ENCODE data around the gene MED9.

The MED9 gene

DNA sequence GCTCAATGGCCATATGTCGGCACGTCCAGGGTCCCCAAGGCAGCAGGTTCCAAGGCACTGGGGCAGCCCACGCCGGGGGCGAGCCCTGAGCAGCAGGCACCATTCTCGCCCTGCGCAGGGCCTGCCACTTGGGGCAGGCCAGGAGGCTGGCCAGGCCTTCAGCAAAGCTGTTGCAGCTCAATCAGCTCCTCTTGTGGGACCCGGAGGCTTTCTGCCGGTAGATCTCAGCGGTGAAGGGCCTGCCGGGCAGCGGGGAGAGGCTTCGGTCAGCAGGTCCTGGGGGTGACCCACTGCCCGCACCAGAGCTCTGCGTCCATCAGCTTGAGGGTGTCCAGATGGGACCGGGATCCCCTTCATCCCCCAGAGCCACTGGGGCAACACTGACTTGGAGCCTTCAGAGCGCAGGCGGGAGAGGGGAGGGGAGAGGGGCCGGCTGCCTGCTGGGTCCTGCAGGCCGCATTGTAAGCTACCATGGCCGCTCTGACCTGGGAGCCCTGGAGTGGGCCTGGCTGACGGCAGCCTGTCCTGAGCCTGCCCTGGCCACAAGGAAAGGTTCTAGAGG, 28.9 kb downstream of the MED9 start:
- DNase-seq = no peak

DNA sequence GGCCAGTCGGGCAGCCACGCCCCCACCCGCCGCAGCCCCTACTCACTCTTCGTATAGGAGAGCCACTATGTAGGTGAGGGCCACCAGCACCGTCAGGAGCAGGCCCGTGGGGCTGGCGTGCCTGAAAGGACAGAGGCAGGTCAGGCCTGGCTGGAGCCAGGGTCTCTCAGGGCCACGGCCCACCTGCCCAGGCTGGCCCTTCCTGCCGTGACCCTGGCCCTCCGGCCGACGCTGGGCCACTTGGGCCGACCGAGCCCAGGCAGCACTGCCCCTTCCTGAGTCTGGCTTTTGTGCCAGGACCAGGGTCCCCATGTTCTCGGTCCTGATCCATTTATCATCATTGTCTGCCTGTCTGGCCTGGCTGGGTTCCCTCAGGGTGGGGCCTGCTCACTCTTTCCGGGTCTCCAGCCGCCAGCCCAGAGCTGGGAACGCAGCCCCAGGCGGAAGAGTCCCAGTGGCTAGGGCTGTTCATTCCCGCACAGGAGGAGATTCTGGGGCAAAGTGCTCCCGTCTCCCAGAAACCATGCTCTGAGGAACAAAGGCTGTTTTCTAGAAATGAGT, 29.5 kb downstream of the MED9 start:
- DNase-seq = no peak

DNA sequence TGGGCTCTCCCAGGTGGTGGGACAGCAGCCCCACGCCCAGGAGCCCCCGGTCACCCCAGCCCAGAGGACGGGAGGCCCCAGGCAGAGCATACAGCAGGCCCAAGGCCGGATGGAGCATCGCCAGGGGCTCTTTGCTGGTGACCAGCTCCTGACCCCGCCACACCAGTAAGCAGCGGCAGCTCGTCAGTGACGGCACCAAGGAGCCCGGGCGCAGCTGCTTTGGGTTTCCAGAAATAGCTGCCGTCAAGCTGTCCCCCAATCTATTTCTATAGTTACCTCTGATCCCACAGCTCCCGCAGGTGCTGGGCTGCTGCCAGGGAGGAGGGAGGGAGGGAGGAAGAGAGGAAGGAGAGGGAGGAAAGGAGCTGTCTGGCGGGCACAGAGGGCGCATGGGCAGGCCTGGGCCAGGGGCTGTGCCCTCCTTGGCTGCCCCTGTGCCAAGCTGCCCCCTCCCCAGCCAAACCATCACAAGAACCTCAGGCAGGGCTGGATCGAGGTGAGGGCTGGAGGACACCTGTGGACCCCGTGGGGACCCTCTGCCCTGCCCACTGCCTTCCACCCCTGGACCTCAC, 30.2 kb downstream of the MED9 start:
- peak in 2 of 3 experiments; percentile 59 to 85 for DNase-seq

DNA sequence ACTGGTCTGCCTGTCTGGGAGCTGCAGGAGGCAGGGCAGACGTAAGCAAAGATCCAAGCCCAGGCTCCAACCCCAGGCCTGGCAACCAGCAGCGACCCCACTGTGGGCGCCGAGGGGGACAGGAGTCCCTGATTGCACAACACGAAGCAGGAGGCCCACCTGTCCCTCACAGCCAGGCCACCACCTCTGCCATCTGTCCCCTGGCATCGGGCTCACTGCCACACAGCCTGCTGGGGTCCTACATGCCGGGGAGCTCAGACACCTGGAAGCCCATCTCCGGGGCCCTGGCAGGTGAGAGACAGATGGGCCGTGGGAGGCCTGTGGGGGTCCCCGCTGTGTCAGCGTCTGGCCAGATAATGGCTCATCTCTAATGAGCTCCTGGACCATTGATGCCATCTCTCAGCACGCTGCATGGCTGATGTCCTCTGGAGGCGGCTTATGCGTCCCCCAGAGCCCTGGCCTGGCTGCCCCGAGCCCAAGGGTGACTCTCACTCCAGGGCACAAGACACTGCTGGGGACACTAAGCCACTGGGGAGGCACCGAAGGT, 30.7 kb downstream of the MED9 start:
- peak in 1 of 3 experiments; percentile 61 for DNase-seq

DNA sequence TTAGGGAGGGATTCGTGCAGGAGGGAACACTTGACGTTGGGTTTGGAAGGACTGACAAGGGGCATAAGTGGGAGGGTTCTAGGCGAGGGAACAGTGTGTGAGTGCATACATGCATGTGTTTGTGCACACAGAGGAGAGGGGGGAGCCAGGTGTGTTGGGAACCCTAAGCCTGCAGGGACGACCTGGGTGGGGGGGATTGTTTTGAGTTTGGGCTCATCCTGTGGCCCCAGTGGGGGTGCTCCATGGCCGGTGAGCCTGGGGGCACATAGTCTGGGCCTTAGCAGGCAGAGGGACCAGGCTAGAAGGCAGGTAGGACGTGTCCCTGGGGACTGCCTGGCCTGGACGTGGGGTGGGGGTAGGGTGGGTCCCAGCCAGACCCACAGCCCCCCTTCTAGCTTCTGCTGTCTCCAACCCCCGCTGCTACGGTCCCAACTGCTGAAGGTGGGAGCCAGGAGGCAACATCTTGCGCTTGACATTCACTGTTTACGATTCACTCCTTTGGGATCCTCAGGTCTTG, 31.3 kb downstream of the MED9 start:
- DNase-seq = no peak

DNA sequence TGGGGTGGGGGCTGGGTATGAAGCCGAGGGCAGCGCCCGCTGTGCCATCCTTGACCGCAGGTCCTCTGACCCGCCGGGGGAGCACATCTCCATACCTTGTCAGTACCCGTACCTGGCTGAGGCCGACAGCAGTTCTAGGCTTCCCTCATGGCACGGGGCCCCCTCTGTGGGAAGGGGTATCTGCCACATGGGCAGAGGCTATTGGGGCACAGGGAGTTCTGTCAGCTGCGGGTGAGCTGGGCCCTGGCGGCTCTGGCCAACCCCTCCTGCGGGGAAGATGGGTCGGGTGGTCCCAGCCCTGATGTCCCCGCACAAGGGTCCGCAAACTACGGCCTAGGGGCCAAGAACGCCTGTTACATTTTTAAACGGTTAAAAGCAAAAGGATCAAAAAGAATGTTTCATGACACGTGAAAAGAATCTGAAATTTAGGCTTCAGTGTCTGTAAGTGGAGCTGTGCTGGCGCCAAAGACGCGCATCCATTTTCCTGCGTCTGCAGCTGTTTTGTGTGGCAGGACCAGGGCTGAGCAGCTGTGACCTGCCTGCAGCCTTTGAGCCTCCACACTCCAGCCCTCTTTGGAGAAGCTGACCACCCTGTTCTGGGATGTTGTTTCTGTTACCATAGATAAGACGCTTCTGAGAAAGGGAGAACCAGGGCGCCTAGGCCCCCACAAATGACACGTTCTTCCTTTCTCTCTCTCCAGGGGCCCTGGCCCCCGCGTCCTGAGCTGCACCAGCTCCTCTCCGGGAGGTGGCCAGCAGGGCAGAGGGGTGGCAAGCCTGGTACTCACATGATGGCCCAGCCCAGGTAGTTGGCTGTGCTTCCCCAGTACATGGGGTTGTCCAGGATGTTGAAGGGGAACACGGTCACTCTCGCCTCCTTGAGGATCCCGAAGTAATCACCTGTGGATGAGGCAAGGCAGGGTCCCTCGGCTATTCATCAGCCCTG, 32.1 kb downstream of the MED9 start:
- no peak for DNase-seq

DNA sequence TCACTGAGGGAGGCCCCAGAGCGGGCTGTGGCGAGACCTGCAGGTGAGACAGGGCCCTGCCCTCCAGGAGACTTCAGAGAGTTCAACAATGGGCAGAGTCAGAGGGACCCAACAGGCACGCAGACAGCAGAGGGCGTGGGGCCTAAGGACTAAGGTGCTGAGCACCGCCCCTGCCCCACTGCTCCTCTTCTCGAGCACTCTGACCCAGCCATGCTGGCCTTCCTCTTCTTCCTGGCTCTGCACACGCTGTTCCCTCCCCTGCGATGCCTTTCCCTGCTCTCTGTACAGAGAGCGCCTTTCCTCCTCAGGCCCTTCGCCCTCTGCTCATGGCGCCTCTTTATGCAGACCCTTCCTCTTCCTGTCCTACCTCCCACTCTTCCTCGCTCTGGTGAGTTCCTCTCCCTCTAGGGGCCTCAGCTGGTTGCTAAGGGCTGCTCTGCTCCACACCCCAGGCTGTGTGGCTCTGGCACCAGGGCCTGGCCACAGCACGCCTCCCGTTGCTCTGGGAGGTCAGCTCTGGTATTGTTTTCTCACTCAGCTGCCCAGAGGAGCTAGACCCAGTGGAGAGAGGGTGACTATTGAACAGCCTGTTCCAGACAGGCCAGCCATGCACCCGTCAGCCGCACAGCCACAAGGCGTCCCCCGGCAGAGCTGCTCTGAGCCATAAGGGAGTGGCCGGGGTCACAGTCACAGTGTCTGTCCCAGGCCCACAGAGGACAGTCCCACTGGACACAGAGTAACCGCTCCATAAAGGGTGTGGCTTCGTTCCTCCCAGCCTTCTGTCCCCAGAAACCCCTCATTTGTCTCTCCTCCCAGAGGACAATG, 33.0 kb downstream of the MED9 start:
- no peak for DNase-seq

DNA sequence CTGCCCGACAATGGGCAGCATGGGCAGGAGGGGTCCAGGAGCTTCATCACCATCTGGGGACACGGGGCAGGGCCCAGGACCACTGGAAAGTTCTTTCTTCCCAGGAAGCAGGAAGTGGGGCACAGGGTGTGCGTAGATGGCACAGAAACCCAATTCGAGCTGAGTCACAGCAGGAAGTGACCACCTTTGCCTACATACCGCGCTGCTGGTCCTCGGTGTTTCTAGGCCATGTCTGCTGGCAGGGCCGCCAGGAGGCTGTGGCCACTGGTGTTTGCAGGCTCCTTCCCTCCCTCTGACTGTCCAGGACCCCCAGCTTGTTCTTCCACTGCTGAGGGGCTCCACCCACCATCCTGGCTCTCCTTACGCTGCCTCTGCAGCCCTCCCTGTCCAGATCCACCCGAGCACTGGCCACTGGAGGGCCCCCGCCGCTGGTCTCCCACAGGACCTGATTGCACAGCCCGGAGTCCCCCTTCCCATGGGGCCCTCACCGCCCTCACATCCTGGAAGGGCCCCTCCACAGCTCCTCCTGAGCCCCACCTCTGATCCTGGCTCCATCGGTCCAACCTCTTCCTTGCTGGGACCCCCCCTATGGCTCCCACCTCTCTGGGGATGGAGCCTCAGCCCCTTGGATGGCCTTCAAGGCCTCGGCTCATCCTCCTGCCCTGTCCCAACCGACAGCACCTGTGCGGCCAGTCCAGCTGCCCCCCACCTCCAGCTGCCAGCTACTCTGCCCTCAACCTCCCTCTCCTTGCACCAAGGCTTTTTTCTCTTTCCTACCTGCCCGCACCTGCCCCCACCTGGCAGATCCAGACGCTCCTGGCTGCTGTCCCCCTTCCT, 33.9 kb downstream of the MED9 start:
- DNase-seq = no peak

DNA sequence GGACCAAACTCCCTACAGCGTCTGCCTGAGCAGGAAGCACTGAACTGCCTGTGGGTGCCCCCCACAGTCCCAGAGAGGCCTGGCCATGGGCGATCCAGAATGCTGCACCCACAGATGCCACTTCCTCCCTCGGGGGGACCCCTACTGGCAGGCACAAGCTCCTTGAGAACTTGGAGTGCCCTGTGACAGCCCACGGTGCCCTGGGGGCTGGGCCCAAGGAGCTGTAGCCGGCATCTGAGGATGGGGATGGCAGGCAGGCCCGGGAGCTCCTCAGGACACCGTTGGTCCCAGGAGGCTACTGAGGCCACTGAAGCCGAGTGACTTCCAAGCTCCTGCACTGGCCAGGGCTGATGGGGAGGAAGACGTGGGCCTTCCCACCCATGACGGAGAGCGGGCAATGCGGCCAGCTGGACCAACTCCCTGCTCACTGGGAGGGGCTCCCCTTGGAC, 34.5 kb downstream of the MED9 start:
- no peak for DNase-seq

DNA sequence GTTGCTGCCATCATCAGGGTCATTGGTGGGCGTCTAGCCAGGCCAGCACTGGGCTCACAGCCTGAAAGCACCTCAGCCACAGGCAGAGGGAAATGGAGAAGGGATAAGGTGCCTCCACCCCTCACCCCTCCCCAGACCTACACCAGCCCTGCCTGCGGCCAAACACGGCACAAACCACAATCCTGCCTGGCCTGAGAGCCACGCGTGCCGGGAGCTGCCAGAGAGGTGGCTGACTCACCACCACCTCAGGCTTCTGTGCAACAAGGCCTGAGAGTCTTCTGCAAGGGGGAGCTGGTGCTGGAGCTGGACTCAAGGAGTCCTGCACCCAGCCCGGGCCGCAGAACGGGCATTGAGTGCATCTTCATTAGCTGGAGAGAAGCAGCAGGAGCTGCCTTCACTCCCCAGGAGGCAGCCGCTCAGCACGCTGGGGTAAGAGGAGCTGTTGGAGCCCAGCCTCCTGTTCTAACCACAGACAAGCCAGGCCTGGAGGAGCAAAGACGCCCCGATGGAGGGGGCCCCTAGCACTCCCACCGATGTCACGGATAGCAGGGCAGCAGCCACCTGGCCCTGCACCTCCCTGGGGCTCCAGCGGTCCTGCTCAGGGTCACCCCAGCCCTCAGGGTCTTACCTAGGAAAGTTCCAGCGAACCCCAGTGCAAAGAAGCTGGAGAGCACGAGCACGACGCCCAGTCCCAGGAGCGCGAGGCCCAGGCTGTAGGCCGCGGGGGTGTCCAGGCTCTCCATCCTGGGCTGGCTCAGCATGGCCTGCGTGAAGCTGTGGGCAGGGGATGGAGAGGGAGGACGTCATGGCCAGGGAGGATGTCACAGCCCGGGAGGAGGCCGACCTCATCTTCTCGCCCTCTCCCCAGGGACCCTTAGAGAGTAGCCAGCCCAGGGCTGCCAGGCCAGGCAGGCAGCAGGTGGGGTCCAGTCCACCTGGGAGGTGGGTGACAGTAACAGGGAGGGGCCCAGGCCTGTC, 35.4 kb downstream of the MED9 start:
- DNase-seq = no peak

DNA sequence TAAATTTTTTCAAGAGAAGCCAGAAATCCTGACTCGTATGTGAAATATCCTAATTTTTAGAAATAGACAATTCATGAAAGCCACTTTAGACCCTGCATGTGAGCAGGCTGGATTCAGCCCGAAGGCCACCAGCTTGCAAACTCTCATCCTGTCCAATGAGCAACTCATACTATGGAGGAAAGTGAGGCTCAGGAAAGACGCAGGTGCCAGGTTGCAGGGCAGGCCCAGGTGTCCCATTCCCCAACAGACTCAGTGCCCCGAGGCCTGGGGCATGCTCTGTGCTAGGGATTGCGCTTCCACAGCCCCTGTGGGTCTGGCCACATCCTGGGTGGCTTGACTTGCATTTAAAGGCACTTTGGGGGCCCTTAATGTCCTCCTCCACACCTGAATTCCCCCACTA, 36.1 kb downstream of the MED9 start:
- DNase-seq = no peak

DNA sequence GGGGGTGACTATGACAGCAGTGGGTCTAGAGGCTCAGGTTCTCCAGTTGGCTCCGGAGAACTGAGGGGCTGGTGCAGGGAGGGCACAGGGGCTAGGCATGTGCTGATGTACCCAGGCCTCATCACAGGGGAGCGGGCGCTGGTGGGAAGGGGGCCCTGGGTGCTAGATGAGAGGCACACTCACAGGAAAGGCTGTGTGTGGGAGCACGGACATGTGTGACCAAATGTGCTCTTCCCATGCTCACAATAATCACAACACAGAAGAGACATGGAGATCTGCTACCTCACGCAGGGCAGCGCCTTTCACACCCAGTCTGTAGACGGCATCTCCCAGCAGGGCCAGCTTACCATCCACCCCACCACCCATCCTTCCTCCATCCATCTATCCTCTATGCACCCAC, 36.8 kb downstream of the MED9 start:
- DNase-seq = no peak

DNA sequence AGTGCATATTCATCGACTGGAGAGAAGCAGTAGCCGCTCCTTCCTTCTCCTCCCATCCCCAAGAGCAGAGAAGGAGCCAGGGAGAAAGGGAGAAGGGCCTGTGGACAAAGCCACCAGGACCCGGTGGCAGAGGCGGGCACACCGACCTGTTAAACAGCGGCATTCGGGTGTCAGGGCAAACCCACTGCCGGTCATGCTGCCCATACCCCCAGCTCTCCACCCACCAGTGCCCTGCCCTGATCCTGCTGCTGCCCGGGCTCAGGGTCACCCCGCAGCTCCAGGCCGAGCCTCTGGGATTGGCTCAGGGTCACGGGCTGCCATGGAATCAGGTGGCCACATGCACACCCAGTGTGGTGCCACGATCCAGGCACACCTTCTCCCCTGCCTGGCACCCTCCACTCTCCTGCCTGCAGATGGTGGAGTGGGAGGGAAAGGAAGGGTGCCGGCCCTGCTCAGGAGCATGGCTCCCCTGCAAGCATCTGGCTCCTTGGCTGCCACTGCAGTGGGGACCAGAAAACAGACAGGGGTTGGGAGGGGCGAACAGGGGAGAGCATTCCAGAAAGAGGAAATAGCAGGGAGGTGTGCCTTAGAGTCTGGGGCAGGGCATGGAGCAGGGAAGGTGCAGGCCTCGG, 37.7 kb downstream of the MED9 start:
- no peak for DNase-seq

DNA sequence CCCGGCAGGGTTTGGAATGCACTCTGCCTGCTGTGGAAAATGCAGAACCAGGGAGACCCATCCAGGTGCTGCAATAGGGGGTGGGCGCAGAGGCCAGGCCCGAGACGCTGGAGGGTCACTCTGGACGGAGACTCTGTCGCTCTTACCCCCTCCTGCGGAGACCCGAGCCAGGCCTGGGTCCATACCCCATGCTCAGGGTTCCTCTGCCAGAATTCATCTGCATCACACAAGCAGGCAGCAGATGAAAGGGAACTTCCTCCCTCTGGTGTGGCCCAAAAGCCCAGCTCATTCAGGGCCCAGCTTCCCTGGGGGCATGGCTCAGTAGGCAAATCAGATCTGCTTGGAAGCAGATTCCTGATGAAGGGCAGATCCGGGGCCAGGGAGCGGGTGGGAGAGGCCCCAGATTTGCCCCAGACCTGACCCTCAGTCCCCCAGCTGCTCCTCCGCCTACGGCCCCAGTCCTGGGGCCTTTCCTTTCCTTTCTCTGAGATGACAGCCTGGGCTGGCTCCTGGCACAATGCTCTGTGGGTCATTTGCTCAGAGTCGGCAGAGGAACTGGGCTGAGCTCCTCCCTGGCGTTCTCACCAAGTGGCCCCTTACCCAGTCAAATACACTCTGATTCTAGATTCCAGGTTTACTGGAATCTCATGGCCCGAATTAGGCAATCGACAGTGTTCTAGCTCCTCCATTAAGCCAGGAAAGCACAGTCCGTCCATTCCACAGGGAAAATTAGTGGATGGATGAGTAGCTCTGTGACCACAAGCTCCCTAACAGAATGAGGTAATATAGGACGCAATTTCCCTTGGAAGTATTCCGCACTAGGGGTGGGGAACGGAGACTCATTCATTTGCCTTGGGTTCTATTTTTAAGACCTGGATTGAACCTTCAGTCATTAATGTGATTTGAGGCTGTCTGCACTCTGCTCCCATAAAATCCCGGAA, 38.5 kb downstream of the MED9 start:
- no peak for DNase-seq

DNA sequence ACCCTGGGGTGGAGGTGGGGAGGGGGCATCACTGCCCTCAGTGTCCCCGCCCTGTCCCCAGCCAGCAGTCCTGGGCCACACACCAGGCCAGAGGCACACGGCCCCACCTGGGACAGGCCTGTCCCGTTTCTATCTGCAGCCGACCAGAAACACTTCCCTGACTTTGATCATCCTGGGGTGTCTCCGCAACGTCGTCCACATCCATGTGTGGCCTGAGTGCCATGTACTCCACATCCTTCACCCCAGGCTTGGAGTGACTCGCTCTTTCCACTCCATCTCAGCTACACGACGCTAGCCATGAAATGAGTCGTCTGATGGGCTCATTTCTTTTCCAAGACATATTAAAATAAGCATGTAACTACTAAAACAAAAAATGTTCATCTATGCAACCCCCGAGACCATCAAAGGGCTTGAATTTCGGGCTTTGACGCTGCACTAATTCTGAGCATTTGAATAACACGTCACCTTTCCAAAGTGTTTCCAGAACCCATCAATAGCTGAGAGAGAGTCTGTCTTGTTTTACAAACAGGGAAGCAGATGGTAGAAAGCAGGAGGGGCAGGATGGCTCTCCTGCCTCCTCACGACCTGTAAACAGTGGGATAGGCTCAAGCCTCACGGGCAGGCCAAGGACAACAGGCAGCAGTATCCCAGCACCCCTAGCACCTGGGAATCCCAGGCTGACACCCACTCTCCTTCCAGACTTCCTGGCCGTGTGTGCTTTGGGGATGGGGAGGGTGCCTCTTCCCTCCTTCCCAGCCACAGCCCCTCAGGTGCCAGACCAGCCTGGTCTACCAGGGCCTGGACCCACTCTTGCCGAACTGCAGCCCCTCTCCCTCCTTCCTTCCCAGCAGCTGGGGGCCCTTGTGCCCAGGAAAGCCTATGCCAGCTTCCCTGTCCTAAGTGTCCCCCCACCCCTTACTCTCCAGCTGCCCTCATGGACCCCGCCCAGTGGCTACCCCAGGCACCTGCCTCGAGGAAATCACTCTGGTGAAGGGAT, 39.4 kb downstream of the MED9 start:
- peak in 1 of 3 experiments; percentile 44 for DNase-seq

DNA sequence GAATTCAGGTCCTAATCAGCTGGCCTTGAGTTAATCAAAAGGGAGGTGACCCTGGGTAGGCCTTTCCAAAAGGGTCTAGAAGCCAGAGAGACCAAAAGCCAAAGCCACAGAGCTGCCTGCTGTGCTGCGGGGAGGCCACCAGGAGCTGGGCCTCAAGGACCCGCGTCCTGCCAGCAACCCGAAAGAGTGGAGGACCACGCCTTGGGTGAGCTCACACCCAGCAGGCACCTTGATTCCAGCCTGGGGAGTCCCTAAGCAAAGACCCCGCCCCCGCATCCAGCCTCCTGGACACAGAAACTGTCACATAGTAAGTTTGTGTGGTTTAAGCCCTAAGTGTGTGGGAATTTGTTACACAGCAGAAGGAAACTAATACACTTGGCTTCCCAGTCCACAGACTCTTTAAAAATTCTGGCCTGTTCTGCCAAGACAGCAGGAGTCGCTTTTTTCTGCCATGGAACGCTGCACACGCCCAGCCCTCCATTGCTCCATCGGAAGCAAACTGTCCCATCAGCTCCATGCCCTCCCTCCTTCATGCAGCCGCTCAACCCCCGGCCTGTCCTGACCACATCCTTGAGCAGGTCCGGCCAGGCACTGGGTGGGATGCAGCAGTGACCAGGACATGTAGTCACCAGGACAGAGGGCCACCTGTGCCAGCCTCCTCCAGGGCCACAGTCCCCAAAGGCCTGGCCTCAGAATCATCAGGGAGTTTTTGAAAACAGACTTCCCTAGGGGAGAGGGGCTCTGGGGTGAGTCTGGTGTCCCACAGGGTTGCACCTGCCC, 40.3 kb downstream of the MED9 start:
- DNase-seq = no peak
